ENCODE results near the gene GSTCD.

DNA sequence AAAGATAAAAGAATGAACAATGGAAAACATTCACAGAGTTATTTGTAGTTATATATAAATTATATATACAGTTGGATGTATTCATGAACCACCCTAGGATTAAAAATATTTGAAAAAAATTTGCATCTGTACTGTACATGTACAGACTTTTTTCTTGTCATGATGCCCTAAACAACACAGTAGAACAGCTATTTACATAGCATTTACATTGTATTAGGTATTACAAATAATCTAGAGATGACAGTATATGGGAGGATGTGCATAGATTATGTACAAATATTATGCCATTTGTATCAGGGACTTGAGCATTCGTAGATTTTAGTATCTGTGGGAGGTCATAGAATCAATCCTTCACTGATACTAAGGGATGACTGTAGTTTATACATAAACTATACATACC, 44.8 kb downstream of the GSTCD start:
- TF ChIP-seq, protein P1, sequence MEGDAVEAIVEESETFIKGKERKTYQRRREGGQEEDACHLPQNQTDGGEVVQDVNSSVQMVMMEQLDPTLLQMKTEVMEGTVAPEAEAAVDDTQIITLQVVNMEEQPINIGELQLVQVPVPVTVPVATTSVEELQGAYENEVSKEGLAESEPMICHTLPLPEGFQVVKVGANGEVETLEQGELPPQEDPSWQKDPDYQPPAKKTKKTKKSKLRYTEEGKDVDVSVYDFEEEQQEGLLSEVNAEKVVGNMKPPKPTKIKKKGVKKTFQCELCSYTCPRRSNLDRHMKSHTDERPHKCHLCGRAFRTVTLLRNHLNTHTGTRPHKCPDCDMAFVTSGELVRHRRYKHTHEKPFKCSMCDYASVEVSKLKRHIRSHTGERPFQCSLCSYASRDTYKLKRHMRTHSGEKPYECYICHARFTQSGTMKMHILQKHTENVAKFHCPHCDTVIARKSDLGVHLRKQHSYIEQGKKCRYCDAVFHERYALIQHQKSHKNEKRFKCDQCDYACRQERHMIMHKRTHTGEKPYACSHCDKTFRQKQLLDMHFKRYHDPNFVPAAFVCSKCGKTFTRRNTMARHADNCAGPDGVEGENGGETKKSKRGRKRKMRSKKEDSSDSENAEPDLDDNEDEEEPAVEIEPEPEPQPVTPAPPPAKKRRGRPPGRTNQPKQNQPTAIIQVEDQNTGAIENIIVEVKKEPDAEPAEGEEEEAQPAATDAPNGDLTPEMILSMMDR (IDR thresholded peaks at IDR 0.05 in 2 of 3, conservative IDR thresholded peaks at IDR 0.05 in 1 of 3; ENCODE audit: borderline replicate concordance in 1 of 3, insufficient read depth in 1 of 3, low read depth in 2 of 3, low read length in 2 of 3): no peak
- TF ChIP-seq TCF7L2 (IDR thresholded peaks at IDR 0.05; ENCODE audit: borderline replicate concordance, extremely low read depth, insufficient read depth, insufficient read length) (no peak), POLR2A (IDR thresholded peaks at IDR 0.05; ENCODE audit: borderline replicate concordance, extremely low read depth, insufficient read depth, insufficient read length) (no peak)

Data from HCT116 (cell line).